Measurements from ENCODE around the gene SYT1.

DNA sequence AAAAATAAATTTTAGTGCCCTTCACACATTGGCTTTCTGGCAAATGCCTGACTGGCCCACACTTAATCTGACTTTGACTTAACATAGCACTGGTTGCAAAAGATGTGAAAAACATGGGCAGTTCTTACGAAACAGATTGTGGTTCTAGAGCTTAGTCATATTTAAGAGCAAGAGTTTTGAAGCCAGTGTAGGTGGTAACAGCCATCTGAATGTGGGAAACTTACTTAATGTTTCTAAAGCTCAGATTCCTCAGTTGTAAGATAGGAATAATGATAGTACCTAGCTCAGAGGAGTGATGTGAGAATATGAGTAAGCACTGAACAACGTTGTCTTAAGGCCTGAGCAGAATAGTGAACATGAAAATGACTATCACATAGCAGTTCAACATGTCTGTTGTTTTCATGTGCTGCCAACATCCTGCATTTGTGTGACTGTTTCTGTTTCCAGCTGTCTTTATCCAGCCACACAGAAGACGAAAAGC is 262.7 kb downstream of the SYT1 start:
- TF ChIP-seq BACH2 (CRISPR knock-in tag; IDR thresholded peaks at IDR 0.05; ENCODE audit: borderline replicate concordance) (no peak), ZFP30 (CRISPR knock-in tag; IDR thresholded peaks at IDR 0.05) (no peak), ISL1 (CRISPR knock-in tag; IDR thresholded peaks at IDR 0.05) (no peak), TCF4 (CRISPR knock-in tag; IDR thresholded peaks at IDR 0.05; ENCODE audit: borderline replicate concordance) (no peak), TOX (CRISPR knock-in tag; IDR thresholded peaks at IDR 0.05; ENCODE audit: borderline replicate concordance) (no peak), ZNF565 (CRISPR knock-in tag; conservative IDR thresholded peaks at IDR 0.05; ENCODE audit: low read depth) (no peak), ZFP3 (CRISPR knock-in tag; IDR thresholded peaks at IDR 0.05) (no peak), ZNF8 (CRISPR knock-in tag; IDR thresholded peaks at IDR 0.05) (no peak), ZC3H10 (CRISPR knock-in tag; IDR thresholded peaks at IDR 0.05) (no peak)
- TF ChIP-seq, protein P1, sequence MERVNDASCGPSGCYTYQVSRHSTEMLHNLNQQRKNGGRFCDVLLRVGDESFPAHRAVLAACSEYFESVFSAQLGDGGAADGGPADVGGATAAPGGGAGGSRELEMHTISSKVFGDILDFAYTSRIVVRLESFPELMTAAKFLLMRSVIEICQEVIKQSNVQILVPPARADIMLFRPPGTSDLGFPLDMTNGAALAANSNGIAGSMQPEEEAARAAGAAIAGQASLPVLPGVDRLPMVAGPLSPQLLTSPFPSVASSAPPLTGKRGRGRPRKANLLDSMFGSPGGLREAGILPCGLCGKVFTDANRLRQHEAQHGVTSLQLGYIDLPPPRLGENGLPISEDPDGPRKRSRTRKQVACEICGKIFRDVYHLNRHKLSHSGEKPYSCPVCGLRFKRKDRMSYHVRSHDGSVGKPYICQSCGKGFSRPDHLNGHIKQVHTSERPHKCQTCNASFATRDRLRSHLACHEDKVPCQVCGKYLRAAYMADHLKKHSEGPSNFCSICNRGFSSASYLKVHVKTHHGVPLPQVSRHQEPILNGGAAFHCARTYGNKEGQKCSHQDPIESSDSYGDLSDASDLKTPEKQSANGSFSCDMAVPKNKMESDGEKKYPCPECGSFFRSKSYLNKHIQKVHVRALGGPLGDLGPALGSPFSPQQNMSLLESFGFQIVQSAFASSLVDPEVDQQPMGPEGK (CRISPR knock-in tag; IDR thresholded peaks at IDR 0.05; ENCODE audit: borderline replicate concordance), result no peak

Measured in SK-N-SH treated with all-trans-retinoic acid at 6 μM for 48 hours (cell line).